ENCODE results near the gene LYL1. TPM values are rescaled to one million over a fixed set of nuclear protein-coding genes. Genes with fewer than 3 reads are reported as not detected.

The LYL1 gene
- total RNA-seq, 3 donors from 2014 or later (not counting 1 experiment from before 2014, with no cell fraction given), result 2.0 to 7.7 (median 6.7) TPM

DNA sequence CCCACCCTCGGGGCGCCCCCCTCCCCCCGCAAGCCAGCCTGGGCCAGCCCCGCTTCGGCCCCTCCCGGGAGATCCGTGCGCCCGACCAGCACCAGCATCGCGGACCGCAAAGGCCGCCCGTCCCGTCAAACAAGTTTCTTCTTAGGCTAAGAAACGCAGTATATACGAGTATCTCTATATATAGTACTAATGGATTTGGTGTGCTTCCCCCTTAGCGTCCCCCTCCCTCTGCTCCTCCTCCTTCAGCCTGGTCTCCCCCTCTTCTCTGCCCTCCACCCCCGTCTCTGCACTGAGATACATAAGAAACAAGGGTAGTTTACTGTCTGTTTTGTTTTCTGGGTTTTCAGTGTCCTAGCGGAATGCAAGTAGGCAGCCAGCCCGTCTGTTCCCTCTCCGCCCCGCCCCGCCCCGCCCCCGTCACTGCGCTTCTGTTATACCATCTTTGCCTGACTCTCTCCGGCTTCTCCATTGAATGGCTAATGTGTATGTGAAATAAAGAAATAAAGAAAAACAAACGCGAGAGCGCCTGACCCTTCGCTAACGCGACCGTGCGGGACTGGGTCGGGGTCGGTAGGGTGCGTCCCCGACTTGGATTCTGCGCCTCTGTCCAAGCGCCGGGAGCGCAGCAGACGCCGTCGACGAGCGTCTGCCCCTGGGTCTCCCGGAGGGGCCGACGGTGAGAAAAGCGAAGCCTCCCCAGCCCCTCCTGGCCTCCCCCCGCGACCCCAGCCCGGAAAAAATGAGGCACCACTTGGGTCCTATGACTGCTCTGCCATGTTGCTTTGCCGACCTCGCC, 4.2 kb downstream of the LYL1 start:
- H3K4me1 Mint-ChIP-seq, result peaks cover 25 to 57% of the 10 kb centered on the region in 2 donors
- no peak for ATAC-seq
- H3K4me3 ChIP-seq (ENCODE audit: low read length), result peak overlapping the region; percentile 32

DNA sequence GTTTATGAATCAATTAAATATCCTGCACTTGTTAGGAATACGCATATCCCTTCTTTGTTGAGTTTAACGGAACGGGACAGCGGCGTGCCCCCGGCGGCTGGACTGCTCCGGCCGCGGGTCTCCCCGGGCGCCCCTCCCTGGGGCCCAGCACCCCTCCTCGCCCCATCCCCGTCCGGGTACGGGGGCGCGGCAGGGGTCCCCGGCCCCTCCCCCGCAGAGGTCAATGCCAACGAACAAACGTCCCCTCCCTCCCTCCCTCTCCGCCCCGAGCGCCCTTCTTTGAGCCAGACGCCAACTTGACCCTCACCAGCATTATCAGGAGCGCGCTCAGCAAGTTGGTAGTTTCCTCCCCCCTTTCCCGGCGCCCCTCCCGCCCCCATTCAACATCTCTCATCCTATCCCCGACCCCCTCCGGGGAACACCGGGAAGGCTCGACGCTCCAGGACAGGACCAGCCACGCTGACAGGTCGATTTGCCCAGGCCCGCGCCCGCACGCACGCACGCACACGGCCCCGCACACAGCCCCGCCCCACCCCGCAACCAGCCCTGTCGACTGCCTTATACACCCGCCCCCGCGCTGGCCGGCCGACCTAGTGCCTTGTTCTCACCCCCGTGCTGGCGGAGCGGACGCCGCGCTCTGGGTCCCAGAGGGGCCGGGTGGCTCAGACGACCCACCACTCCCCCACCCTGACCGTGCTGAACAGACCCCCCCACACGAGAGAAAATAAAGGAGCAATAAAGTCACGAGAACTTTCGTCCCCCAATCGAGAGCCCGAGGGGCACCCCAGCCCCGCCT, 5.0 kb downstream of the LYL1 start:
- peak overlapping the region; percentile 32 for H3K27ac ChIP-seq (ENCODE audit: low read length)
- peak overlapping the region; percentile 68 for H3K4me3 Mint-ChIP-seq
- WGBS (ENCODE audit: insufficient coverage), result under 1% methylated on average over 67 of the region's 69 CpGs
- intact Hi-C loops (cut with micrococcal nuclease), result no loop called here
- peaks cover 8 to 20% of the 10 kb centered on the region in 2 donors for H3K27me3 Mint-ChIP-seq (ENCODE audit: low read depth in 2 of 2)
- no peaks in the 10 kb centered on the region for H3K36me3 Mint-ChIP-seq
- no peak for ATAC-seq
- peaks cover 25 to 50% of the 10 kb centered on the region in 2 donors for H3K4me1 Mint-ChIP-seq
- H3K4me3 ChIP-seq (ENCODE audit: low read length), result peak overlapping the region; percentile 4
- no peaks in the 10 kb centered on the region for H3K36me3 ChIP-seq (ENCODE audit: control insufficient read depth, insufficient read depth, low read length)
- peak overlapping the region; percentile 51 to 94 for H3K27ac Mint-ChIP-seq
- H3K9me3 ChIP-seq (ENCODE audit: control insufficient read depth, insufficient read depth, low read length), result no peaks in the 10 kb centered on the region
- peaks cover 83% of the 10 kb centered on the region for H3K4me1 ChIP-seq (ENCODE audit: control insufficient read depth, insufficient read depth, low read length)
- peaks cover 36% of the 10 kb centered on the region for H3K27me3 ChIP-seq (ENCODE audit: control insufficient read depth, insufficient read depth, low read length)
- peaks cover 3% of the 10 kb centered on the region in 2 donors for H3K9me3 Mint-ChIP-seq
- TF ChIP-seq, protein P1, sequence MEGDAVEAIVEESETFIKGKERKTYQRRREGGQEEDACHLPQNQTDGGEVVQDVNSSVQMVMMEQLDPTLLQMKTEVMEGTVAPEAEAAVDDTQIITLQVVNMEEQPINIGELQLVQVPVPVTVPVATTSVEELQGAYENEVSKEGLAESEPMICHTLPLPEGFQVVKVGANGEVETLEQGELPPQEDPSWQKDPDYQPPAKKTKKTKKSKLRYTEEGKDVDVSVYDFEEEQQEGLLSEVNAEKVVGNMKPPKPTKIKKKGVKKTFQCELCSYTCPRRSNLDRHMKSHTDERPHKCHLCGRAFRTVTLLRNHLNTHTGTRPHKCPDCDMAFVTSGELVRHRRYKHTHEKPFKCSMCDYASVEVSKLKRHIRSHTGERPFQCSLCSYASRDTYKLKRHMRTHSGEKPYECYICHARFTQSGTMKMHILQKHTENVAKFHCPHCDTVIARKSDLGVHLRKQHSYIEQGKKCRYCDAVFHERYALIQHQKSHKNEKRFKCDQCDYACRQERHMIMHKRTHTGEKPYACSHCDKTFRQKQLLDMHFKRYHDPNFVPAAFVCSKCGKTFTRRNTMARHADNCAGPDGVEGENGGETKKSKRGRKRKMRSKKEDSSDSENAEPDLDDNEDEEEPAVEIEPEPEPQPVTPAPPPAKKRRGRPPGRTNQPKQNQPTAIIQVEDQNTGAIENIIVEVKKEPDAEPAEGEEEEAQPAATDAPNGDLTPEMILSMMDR (IDR thresholded peaks at IDR 0.05), result no peak
- DNase-seq, result peak in 1 of 2 donors; percentile 32

More for the DNA sequence above, 4.2 kb downstream of the LYL1 start:
- peaks cover 8 to 20% of the 10 kb centered on the region in 2 donors for H3K27me3 Mint-ChIP-seq (ENCODE audit: low read depth in 2 of 2)
- H3K36me3 Mint-ChIP-seq, result no peaks in the 10 kb centered on the region
- Histone ChIP-seq H3K9me3 (ENCODE audit: control insufficient read depth, insufficient read depth, low read length) (no peaks in the 10 kb centered on the region), H3K27ac (ENCODE audit: low read length) (peak overlapping the region; percentile 55), H3K36me3 (ENCODE audit: control insufficient read depth, insufficient read depth, low read length) (no peaks in the 10 kb centered on the region), H3K27me3 (ENCODE audit: control insufficient read depth, insufficient read depth, low read length) (peaks cover 36% of the 10 kb centered on the region), H3K4me1 (ENCODE audit: control insufficient read depth, insufficient read depth, low read length) (peaks cover 91% of the 10 kb centered on the region)
- peak in 1 of 2 donors; percentile 66 for DNase-seq
- intact Hi-C loops (cut with micrococcal nuclease), result no loop called here
- TF ChIP-seq, protein P1 (IDR thresholded peaks at IDR 0.05), result no peak
- H3K27ac Mint-ChIP-seq, result peak overlapping the region; percentile 51 to 94
- peaks cover 3% of the 10 kb centered on the region in 2 donors for H3K9me3 Mint-ChIP-seq
- H3K4me3 Mint-ChIP-seq, result peak overlapping the region; percentile 80
- 7% methylated on average over 42 of the region's 58 CpGs for WGBS (ENCODE audit: insufficient coverage)

DNA sequence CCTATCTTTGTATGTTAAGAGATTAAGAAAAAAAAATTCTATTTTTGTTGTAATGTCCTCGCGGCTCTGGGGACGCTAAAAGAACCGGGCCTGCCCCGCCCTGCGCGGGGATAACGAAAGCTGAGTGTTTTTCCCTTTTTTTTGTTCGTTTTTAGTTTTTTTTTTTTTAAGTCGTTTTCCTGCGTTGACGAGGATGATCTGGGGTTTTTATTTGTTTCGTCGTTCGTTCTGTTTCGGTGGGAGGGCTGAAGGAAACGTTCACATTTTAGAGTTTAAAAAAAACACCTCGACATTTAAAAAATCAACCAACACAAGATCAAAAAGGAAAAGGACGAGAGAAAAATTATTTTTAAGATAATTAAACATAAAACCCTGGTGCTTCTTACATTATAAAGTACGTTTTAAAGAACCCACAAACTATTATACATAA, 5.6 kb downstream of the LYL1 start:
- no peak overlapping the region for H3K27ac Mint-ChIP-seq

More for the DNA sequence above, 5.6 kb downstream of the LYL1 start:
- H3K4me3 Mint-ChIP-seq, result peak overlapping the region; percentile 40
- Histone ChIP-seq H3K4me3 (ENCODE audit: low read length) (peak overlapping the region; percentile 4), H3K36me3 (ENCODE audit: control insufficient read depth, insufficient read depth, low read length) (no peaks in the 10 kb centered on the region), H3K27ac (ENCODE audit: low read length) (peak overlapping the region; percentile 32), H3K27me3 (ENCODE audit: control insufficient read depth, insufficient read depth, low read length) (peaks cover 36% of the 10 kb centered on the region), H3K9me3 (ENCODE audit: control insufficient read depth, insufficient read depth, low read length) (no peaks in the 10 kb centered on the region), H3K4me1 (ENCODE audit: control insufficient read depth, insufficient read depth, low read length) (peaks cover 77% of the 10 kb centered on the region)
- intact Hi-C loops (cut with micrococcal nuclease), result no loop called here
- DNase-seq (peak in 1 of 2 donors; percentile 51), ATAC-seq (no peak)
- TF ChIP-seq, protein P1 (IDR thresholded peaks at IDR 0.05), result no peak
- H3K36me3 Mint-ChIP-seq, result no peaks in the 10 kb centered on the region
- peaks cover 8 to 20% of the 10 kb centered on the region in 2 donors for H3K27me3 Mint-ChIP-seq (ENCODE audit: low read depth in 2 of 2)
- peaks cover 3% of the 10 kb centered on the region in 2 donors for H3K9me3 Mint-ChIP-seq
- H3K4me1 Mint-ChIP-seq, result peaks cover 25 to 44% of the 10 kb centered on the region in 2 donors
- WGBS (ENCODE audit: insufficient coverage), result 4% methylated on average over 10 of the region's 20 CpGs
